Measurements from ENCODE around the gene IPMK. TPM values are rescaled to one million over a fixed set of nuclear protein-coding genes. Genes with fewer than 3 reads are reported as not detected.

Gene IPMK
- total RNA-seq, 4 donors from 2014 or later, result 2.6 to 17.1 (median 12.9) TPM

- Histone ChIP-seq H3K27me3 (no peaks in the 10 kb centered on the region), H3K4me1 (peaks cover 0 to 18% (median 4%) of the 10 kb centered on the region in 4 donors), H3K36me3 (no peaks in the 10 kb centered on the region), H3K27ac (no peak overlapping the region), H3K4me3 (no peak overlapping the region), H3K9me3 (no peaks in the 10 kb centered on the region)
- intact Hi-C loops (cut with DNase I; ENCODE audit: low total_unique reads) (no loop called here), in situ Hi-C loops (cut with MboI; ENCODE audit: low pct_ligation_motif_present in 1 of 4, low pct_unique_long_range_greater_than_20kb in 1 of 4, low sequenced_read_pairs in 3 of 4) (no loop called here)
- DNase-seq, result no peak
- TF ChIP-seq, protein P1, sequence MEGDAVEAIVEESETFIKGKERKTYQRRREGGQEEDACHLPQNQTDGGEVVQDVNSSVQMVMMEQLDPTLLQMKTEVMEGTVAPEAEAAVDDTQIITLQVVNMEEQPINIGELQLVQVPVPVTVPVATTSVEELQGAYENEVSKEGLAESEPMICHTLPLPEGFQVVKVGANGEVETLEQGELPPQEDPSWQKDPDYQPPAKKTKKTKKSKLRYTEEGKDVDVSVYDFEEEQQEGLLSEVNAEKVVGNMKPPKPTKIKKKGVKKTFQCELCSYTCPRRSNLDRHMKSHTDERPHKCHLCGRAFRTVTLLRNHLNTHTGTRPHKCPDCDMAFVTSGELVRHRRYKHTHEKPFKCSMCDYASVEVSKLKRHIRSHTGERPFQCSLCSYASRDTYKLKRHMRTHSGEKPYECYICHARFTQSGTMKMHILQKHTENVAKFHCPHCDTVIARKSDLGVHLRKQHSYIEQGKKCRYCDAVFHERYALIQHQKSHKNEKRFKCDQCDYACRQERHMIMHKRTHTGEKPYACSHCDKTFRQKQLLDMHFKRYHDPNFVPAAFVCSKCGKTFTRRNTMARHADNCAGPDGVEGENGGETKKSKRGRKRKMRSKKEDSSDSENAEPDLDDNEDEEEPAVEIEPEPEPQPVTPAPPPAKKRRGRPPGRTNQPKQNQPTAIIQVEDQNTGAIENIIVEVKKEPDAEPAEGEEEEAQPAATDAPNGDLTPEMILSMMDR (IDR thresholded peaks at IDR 0.05), result no peak
- no peak for TF ChIP-seq POLR2A (IDR thresholded peaks at IDR 0.05)
- no peak for TF ChIP-seq EP300 (IDR thresholded peaks at IDR 0.05; ENCODE audit: low read depth)
- no peak for TF ChIP-seq POLR2AphosphoS5 (IDR thresholded peaks at IDR 0.05)
- WGBS, 2 donors (ENCODE audit: low coverage in 1 of 2), result 58 to 76% methylated on average over 2 of the region's 2 CpGs
These were observed 42.0 kb downstream of the IPMK start for GRCh38 chr10:58225654-58226053.

DNA sequence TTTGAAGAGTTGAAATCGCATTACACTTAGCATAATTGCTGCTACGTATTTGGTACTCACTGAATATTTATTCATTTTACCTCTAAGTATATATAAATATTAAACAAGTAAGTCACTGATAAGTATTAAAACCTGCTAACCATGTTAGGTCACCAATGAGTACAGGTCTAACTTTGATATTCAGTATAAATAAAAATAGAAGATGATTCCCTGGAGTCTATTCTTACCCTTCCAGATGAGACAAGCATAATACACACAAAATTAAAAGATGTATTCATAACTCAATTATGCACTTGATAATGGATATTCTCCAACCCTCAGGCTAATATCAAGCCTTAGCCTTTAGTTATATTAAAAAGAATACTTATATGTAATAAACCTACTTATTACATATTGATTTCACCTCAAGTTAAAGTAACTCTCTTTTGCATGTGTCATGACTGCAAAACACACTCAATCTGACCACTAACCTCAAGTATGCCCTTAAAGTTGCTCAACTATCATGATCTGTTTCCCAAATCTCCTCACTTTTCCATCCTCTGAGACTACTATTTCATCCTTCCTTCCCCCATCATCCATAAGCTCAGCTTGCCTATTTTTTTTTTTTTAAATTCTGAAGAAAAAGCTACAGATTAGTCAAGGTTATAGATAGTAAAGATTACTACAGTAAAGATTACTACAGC, 46.8 kb downstream of the IPMK start:
- in situ Hi-C loops (cut with MboI; ENCODE audit: low pct_ligation_motif_present in 1 of 4, low pct_unique_long_range_greater_than_20kb in 1 of 4, low sequenced_read_pairs in 3 of 4) (no loop called here), intact Hi-C loops (cut with DNase I; ENCODE audit: low total_unique reads) (no loop called here)
- no peak overlapping the region for H3K4me3 ChIP-seq
- TF ChIP-seq EP300 (IDR thresholded peaks at IDR 0.05; ENCODE audit: low read depth) (no peak), POLR2A (IDR thresholded peaks at IDR 0.05) (no peak), POLR2AphosphoS5 (IDR thresholded peaks at IDR 0.05) (no peak)
- TF ChIP-seq, protein P1 (IDR thresholded peaks at IDR 0.05), result no peak
- no peak for DNase-seq
- H3K27me3 ChIP-seq, result no peaks in the 10 kb centered on the region
- WGBS, 2 donors (ENCODE audit: low coverage in 1 of 2), result 94 to 97% methylated on average over 2 of the region's 2 CpGs
- H3K4me1 ChIP-seq, result peaks cover 0 to 10% (median under 1%) of the 10 kb centered on the region in 4 donors
- H3K9me3 ChIP-seq, result no peaks in the 10 kb centered on the region
- H3K36me3 ChIP-seq, result no peaks in the 10 kb centered on the region
- no peak overlapping the region for H3K27ac ChIP-seq

DNA sequence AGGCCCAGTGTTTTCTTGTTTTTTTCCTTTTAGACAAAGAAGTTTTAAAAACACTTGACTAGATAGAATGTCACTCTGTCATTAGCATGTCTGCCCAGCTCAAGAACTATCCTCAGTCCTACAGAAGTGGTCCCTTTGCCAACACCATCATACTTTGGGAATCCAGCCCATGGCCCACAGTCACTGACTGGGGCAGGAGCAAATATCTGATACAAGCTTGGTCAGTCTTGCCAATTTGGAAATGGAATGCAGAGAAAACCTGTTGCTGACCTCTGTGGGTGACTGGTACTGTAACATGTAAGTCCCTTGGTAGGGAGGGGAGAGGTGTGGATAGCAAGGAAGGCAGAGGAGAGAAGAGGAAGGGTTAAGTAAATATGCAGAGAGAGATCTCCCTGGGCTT, 47.8 kb downstream of the IPMK start:
- intact Hi-C loops (cut with DNase I; ENCODE audit: low total_unique reads), result no loop called here
- Histone ChIP-seq H3K36me3 (no peaks in the 10 kb centered on the region), H3K4me1 (peaks cover 0 to under 1% (median 0%) of the 10 kb centered on the region in 4 donors), H3K27ac (no peak overlapping the region), H3K9me3 (no peaks in the 10 kb centered on the region), H3K27me3 (no peaks in the 10 kb centered on the region), H3K4me3 (no peak overlapping the region)
- TF ChIP-seq POLR2AphosphoS5 (IDR thresholded peaks at IDR 0.05) (no peak), EP300 (IDR thresholded peaks at IDR 0.05; ENCODE audit: low read depth) (no peak), POLR2A (IDR thresholded peaks at IDR 0.05) (no peak)
- TF ChIP-seq, protein P1 (IDR thresholded peaks at IDR 0.05), result no peak
- in situ Hi-C loops (cut with MboI; ENCODE audit: low pct_ligation_motif_present in 1 of 4, low pct_unique_long_range_greater_than_20kb in 1 of 4, low sequenced_read_pairs in 3 of 4), result no loop called here
- DNase-seq, result no peak

DNA sequence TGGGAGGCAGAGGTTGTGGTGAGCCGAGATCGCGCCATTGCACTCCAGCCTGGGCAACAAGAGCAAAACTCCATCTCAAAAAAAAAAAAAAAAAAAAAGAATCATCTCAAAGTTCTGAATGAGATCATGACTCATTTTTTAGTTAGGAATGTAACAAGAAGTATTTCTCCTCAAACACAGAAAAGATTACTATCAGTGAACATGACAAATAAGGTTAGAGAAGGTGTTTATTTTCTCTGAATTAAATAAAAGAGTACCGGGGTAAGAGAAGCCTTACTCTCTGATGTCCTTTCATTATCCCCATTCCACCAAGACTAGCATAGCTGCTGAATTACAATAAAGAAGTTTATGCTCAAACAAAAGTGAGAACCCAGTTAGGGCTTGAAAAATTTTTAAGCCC, 50.1 kb downstream of the IPMK start:
- whole genome bisulfite sequencing, 2 donors (ENCODE audit: low coverage in 1 of 2), result 92 to 100% methylated on average over 1 to 4 of the region's 4 CpGs
- H3K27ac ChIP-seq, result no peak overlapping the region
- TF ChIP-seq, protein P1 (IDR thresholded peaks at IDR 0.05), result no peak
- no peak for TF ChIP-seq POLR2A (IDR thresholded peaks at IDR 0.05)
- TF ChIP-seq EP300 (IDR thresholded peaks at IDR 0.05; ENCODE audit: low read depth), result no peak
- TF ChIP-seq POLR2AphosphoS5 (IDR thresholded peaks at IDR 0.05), result no peak
- in situ Hi-C loops (cut with MboI; ENCODE audit: low pct_ligation_motif_present in 1 of 4, low pct_unique_long_range_greater_than_20kb in 1 of 4, low sequenced_read_pairs in 3 of 4) (no loop called here), intact Hi-C loops (cut with DNase I; ENCODE audit: low total_unique reads) (no loop called here)
- no peak overlapping the region for H3K4me3 ChIP-seq
- no peaks in the 10 kb centered on the region for H3K27me3 ChIP-seq
- no peaks in the 10 kb centered on the region for H3K36me3 ChIP-seq
- H3K4me1 ChIP-seq, result no peaks in the 10 kb centered on the region
- no peaks in the 10 kb centered on the region for H3K9me3 ChIP-seq
- no peak for DNase-seq

All from transverse colon (tissue), 4 donors.